Hepatocyte (in vitro differentiated cells): ENCODE data around the gene ZFPM1. TPM values are rescaled to one million over a fixed set of nuclear protein-coding genes. Genes with fewer than 3 reads are reported as not detected.

Source experiments
- DNase-seq: peaks from one replicate; pipeline ENCODE4 v3.0.0-alpha.2; 2016; ENCODE audit warnings: low spot score
- H2AFZ ChIP-seq: fragments of 200-600 bp; sonication (generic); 2 replicates; pipeline ENCODE4 v1.6.0; 2016; ENCODE audit warnings: antibody characterized with exemption, mild to moderate bottlenecking
- H3K27ac ChIP-seq: fragments of 200-600 bp; sonication (generic); 2 replicates; pipeline ENCODE4 v1.5.1; 2016; ENCODE audit warnings: mild to moderate bottlenecking
- H3K27me3 ChIP-seq: fragments of 200-600 bp; sonication (generic); 2 replicates; pipeline ENCODE4 v1.6.1; 2016
- H3K36me3 ChIP-seq: fragments of 200-600 bp; sonication (generic); replicated peaks from 2 replicates; pipeline ENCODE4 v1.5.1; 2016; ENCODE audit warnings: low read depth; ENCODE audit not compliant: insufficient read depth
- H3K4me1 ChIP-seq: fragments of 200-600 bp; sonication (generic); 2 replicates; pipeline ENCODE4 v1.5.1; 2016; ENCODE audit warnings: mild to moderate bottlenecking, moderate library complexity; ENCODE audit not compliant: insufficient read depth
- H3K4me2 ChIP-seq: fragments of 200-600 bp; sonication (generic); 2 replicates; pipeline ENCODE4 v1.6.0; 2016
- H3K4me3 ChIP-seq: fragments of 200-600 bp; sonication (generic); 2 replicates; pipeline ENCODE4 v1.5.1; 2016; ENCODE audit warnings: mild to moderate bottlenecking
- H3K79me2 ChIP-seq: fragments of 200-600 bp; sonication (generic); 2 replicates; pipeline ENCODE4 v1.6.0; 2017; ENCODE audit warnings: mild to moderate bottlenecking
- H3K9me2 ChIP-seq: fragments of 200-600 bp; sonication (generic); replicated peaks from 2 replicates; pipeline ENCODE4 v1.6.0; 2017; ENCODE audit warnings: mild to moderate bottlenecking; ENCODE audit not compliant: insufficient read depth
- H3K9me3 ChIP-seq: fragments of 200-600 bp; sonication (generic); 2 replicates; pipeline ENCODE4 v1.5.1; 2016; ENCODE audit warnings: low read depth, mild to moderate bottlenecking
- H4K20me1 ChIP-seq: fragments of 200-600 bp; sonication (generic); 2 replicates; pipeline ENCODE4 v1.6.0; 2016; ENCODE audit warnings: mild to moderate bottlenecking; ENCODE audit not compliant: insufficient read depth, poor library complexity, severe bottlenecking
- EZH2 ChIP-seq: fragments of 200-600 bp; sonication (generic); IDR thresholded peaks from 2 replicates; pipeline ENCODE4 v1.6.1; 2016; ENCODE audit warnings: antibody characterized with exemption, mild to moderate bottlenecking, borderline replicate concordance
- EZH2phosphoT487 ChIP-seq: fragments of 200-600 bp; sonication (generic); IDR thresholded peaks from one replicate; pipeline ENCODE4 v1.6.1; 2018; ENCODE audit warnings: antibody characterized with exemption, mild to moderate bottlenecking, low read depth, moderate library complexity; ENCODE audit not compliant: unreplicated experiment, severe bottlenecking
- WGBS: methylation state at CpG from one replicate; pipeline ENCODE4 v1.1.6; 2016; ENCODE audit warnings: low lambda C conversion rate; ENCODE audit errors: missing lambda C conversion rate; 5-methylcytosine and 5-hydroxymethylcytosine counted together
- polyA plus RNA-seq: library from polyadenylated mRNA; unstranded; fragments of >200 nt; fragmentation: Nextera tagmentation; extraction: Ambion mirVana; gene quantifications from 2 replicates; pipeline ENCODE4 v1.2.1, GENCODE V29; 2016
- total RNA-seq: library from RNA; depleted of rRNA; stranded (reverse); fragments of >200 nt; gene quantifications from 2 replicates; pipeline ENCODE4 v1.2.3, GENCODE V29; 2014
- TF ChIP-seq, protein P1 (sequence below): fragments of 200-600 bp; sonication (generic); IDR thresholded peaks from 2 replicates; pipeline ENCODE4 v1.5.1; 2016; ENCODE audit warnings: antibody characterized with exemption, mild to moderate bottlenecking; ENCODE audit not compliant: poor library complexity

Gene ZFPM1
- total and polyA plus RNA-seq, 2 experiments from 2014 or later = 4.1 to 11.9 TPM

- H3K4me1 ChIP-seq = peaks cover 26% of the 10 kb centered on the region
- H3K36me3 ChIP-seq = no peaks in the 10 kb centered on the region
- TF ChIP-seq, protein P1, sequence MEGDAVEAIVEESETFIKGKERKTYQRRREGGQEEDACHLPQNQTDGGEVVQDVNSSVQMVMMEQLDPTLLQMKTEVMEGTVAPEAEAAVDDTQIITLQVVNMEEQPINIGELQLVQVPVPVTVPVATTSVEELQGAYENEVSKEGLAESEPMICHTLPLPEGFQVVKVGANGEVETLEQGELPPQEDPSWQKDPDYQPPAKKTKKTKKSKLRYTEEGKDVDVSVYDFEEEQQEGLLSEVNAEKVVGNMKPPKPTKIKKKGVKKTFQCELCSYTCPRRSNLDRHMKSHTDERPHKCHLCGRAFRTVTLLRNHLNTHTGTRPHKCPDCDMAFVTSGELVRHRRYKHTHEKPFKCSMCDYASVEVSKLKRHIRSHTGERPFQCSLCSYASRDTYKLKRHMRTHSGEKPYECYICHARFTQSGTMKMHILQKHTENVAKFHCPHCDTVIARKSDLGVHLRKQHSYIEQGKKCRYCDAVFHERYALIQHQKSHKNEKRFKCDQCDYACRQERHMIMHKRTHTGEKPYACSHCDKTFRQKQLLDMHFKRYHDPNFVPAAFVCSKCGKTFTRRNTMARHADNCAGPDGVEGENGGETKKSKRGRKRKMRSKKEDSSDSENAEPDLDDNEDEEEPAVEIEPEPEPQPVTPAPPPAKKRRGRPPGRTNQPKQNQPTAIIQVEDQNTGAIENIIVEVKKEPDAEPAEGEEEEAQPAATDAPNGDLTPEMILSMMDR = no peak
- no peak for TF ChIP-seq EZH2
- TF ChIP-seq EZH2phosphoT487 = no peak
- no peak for DNase-seq
- H3K4me3 ChIP-seq = no peak overlapping the region
- no peaks in the 10 kb centered on the region for H3K9me2 ChIP-seq
- no peak overlapping the region for H2AFZ ChIP-seq
- no peak overlapping the region for H3K4me2 ChIP-seq
- H3K27me3 ChIP-seq = no peaks in the 10 kb centered on the region
- peaks cover 38% of the 10 kb centered on the region for H3K79me2 ChIP-seq
- no peaks in the 10 kb centered on the region for H3K9me3 ChIP-seq
- H3K27ac ChIP-seq = no peak overlapping the region
- 95% methylated on average over 6 of the region's 6 CpGs for WGBS
- H4K20me1 ChIP-seq = peaks cover 6% of the 10 kb centered on the region
Observed at GRCh38 chr16:88486398-88487123, 33.5 kb downstream of the ZFPM1 start.

DNA sequence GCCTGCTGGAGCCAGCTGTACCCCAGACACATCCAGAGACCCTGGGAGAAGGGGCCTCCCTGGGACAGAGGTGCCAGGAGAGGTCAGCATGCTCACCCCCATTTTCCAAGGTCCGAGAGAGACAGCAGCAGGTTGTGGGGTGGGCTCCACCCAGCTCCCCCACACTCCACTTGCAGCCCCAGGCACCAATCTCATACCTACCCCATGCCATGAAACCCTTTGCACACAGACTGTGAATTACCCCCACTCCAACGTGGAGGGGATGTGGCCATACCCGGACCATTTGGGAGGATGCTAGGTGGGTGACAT lies 34.0 kb downstream of the ZFPM1 start:
- no peak overlapping the region for H3K4me2 ChIP-seq
- H3K4me1 ChIP-seq = peaks cover 26% of the 10 kb centered on the region
- H3K9me3 ChIP-seq = no peaks in the 10 kb centered on the region
- no peaks in the 10 kb centered on the region for H3K36me3 ChIP-seq
- no peaks in the 10 kb centered on the region for H3K27me3 ChIP-seq
- WGBS = 86% methylated on average over 3 of the region's 3 CpGs
- TF ChIP-seq EZH2phosphoT487 = no peak
- TF ChIP-seq EZH2 = no peak
- TF ChIP-seq, protein P1 = no peak
- H2AFZ ChIP-seq = no peak overlapping the region
- peaks cover 2% of the 10 kb centered on the region for H4K20me1 ChIP-seq
- no peaks in the 10 kb centered on the region for H3K9me2 ChIP-seq
- peaks cover 36% of the 10 kb centered on the region for H3K79me2 ChIP-seq
- H3K27ac ChIP-seq = peak overlapping the region; percentile 94
- no peak overlapping the region for H3K4me3 ChIP-seq
- DNase-seq = no peak

- Histone ChIP-seq H3K27me3 (no peaks in the 10 kb centered on the region), H3K27ac (peak overlapping the region; percentile 94), H4K20me1 (peaks cover 2% of the 10 kb centered on the region), H3K9me2 (no peaks in the 10 kb centered on the region), H3K9me3 (no peaks in the 10 kb centered on the region), H3K4me2 (peak overlapping the region; percentile 41), H3K4me1 (peaks cover 22% of the 10 kb centered on the region), H3K36me3 (no peaks in the 10 kb centered on the region), H2AFZ (no peak overlapping the region), H3K79me2 (peaks cover 24% of the 10 kb centered on the region), H3K4me3 (no peak overlapping the region)
- TF ChIP-seq, protein P1 = peak; percentile 26
- TF ChIP-seq EZH2phosphoT487 = no peak
- 60% methylated on average over 53 of the region's 54 CpGs for WGBS
- peak; percentile 92 for DNase-seq
Observed at GRCh38 chr16:88487920-88488851, 35.1 kb downstream of the ZFPM1 start.
